ENCODE data around the gene EHD4.

GRCh38 chr15:41989573-41990242 is 17.4 kb upstream of the EHD4 start:
- TF ChIP-seq CTCF (IDR thresholded peaks at IDR 0.05; ENCODE audit: low read depth, low read length) (peak; percentile 94), POLR2A (IDR thresholded peaks at IDR 0.05; ENCODE audit: extremely low read depth, insufficient read length) (no peak)
